ENCODE results near the gene SHKBP1. TPM values are rescaled to one million over a fixed set of nuclear protein-coding genes. Genes with fewer than 3 reads are reported as not detected.
"Not testable (repeated sequence)": the region's sequence is repeated elsewhere in the genome, so short reads cannot be mapped to it uniquely, and the experiment has no call there.

Gene SHKBP1
- total RNA-seq, 1 experiment from 2014 or later = 25.7 TPM

DNA sequence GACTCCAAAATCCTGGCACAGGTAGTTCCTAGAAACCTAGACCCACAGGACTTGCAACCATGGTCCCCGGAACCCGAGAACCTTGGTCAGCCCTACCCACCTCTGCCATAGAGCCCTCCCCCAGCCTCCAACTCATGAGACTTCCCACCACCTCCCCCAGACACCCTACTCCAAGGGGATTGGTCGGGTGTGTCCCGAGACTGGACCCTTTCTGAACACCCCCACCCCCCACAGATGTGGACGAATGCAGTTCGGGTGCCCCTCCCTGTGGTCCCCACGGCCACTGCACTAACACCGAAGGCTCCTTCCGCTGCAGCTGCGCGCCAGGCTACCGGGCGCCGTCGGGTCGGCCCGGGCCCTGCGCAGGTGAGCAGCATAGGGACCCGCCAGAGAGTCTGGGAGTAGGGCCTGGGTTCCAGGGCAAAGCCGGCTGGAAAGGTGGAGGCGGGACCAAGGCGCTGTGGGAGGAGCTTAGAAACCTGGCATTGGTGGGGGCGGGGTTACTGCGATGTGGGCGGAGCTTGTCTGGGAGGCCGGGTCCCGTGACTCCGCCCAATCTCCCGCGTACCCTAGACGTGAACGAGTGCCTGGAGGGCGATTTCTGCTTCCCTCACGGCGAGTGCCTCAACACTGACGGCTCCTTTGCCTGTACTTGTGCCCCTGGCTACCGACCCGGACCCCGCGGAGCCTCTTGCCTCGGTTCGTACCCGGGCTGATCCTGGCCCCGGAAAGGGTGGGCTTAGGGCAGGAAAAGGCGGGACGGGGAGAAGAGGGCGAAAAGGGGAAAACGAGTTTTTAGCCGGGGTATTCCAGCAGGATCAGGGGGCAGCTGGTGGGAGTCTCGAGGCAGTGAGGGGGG, 36.4 kb downstream of the SHKBP1 start:
- no peak for DNase-seq (ENCODE audit: extremely low read depth, low read depth)

DNA sequence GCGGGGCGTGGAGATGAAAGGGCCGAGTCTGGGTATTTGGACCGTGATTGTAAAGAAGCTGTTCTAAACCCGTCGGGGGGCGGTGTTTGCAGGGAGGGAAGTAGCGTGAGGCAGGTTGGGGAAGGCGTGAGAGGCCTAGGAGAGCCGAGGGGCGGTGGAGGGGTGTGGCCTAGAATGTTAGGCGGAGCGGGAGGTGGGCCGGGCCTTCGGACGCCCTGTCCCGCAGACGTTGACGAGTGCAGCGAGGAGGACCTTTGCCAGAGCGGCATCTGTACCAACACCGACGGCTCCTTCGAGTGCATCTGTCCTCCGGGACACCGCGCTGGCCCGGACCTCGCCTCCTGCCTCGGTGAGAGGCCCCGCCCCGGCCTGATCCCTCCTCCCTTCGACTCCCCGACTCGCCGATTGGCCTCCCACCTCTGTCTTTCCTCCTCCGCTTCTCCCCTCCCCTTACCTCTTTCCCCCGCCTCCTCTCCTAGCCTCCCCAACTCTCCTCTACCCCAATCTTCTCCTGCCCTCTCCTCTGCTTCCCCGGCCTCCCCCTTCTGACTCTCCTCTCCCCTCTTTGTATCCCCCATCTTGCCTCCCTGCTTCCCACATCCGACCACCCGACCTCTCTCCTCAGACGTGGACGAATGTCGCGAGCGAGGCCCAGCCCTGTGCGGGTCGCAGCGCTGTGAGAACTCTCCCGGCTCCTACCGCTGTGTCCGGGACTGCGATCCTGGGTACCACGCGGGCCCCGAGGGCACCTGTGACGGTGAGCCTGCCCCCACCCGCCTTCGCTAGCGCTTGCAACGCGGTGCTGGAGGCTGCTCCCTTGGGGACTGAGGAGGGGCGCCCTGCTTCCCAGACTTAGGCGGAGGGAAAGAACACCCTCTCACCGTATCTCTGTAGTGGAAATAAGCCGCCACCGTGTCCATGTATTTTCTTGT, 37.3 kb downstream of the SHKBP1 start:
- DNase-seq (ENCODE audit: extremely low read depth, low read depth) = no peak

DNA sequence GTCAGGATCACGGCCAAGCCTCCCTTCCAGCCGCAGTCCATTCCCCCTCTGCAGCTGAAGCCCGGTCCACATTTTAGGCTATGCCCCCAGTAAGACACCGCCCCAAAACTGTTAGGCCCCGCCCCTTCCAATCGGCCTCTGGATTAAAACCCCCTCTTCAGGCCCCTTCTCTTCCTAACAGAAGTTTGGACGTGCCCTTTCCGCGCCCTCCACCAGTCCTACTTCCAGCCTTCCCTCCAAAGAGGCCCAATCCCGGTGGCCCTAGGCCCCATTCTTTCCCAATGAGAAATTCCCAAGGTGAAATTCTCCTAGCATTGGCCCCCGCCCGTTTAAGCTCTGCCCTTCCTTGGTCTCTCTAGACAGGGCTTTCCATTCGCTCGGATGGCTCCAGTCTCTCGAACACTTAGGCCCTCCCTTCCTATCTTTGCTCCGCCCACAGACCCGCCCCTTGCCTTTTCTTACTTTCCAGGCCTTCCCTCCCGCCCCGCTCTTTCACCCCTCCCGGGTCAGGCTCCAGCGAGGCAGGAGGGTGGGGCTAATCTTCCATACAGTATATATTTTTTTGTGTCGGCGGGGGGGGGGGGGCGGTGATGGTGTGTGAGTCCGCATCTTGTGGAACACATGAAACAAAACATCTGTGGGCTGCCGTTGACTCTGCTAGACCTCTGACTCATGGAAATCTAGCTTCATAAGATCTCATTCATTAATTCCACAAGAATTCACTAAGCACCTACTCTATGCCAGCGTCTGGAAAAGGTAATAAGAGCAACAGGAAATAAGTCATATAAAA, 38.1 kb downstream of the SHKBP1 start:
- DNase-seq (ENCODE audit: extremely low read depth, low read depth) = no peak

DNA sequence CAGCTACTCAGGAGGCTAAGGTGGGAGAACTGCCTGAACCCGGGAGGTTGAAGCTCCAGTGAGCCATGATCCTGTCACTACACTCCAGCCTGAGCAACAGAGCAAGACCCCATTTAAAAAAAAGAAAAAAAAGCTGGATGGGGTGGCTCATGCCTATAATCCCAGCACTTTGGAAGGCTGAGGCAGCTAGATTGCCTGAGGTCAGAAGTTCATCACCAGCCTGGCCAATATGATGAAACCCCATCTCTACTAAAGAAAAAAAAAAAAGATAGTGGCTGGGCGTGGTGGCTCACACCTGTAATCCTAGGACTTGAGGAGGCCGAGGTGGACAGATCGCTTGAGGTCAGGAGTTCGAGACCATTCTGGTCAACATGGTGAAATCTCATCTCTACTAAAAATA, 39.5 kb downstream of the SHKBP1 start:
- no peak for DNase-seq (ENCODE audit: extremely low read depth, low read depth)

DNA sequence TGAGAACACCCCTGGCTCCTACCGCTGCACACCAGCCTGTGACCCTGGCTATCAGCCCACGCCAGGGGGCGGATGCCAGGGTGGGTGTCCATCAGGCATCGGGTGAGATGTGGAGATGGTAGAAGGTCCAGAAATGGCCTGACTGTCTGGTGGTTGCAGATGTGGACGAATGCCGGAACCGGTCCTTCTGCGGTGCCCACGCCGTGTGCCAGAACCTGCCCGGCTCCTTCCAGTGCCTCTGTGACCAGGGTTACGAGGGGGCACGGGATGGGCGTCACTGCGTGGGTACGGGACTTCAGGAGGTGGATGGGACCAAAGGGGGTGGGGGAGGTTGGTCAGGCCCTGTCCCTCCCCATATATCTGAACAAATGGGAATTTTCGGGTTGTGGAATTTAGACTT, 40.3 kb downstream of the SHKBP1 start:
- DNase-seq (ENCODE audit: extremely low read depth, low read depth) = no peak

DNA sequence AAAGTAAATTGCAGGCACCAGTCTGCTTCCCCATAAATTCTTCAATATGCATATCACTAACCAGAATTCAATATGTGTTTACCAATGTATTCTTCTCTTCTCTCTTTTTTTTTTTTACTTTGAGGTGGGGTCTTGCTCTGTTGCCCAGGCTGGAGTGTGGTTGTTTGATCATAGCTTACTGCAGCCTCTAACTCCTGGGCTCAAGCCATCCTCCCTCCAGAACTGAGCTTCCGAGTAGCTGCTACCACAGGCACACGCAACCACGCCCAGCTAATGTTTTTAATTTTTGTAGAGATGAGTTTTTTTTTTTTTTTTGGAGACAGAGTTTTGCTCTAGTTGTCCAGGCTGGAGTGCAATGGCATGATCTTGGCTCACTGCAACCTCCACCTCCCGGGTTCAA, 41.3 kb downstream of the SHKBP1 start:
- DNase-seq (ENCODE audit: extremely low read depth, low read depth) = no peak

DNA sequence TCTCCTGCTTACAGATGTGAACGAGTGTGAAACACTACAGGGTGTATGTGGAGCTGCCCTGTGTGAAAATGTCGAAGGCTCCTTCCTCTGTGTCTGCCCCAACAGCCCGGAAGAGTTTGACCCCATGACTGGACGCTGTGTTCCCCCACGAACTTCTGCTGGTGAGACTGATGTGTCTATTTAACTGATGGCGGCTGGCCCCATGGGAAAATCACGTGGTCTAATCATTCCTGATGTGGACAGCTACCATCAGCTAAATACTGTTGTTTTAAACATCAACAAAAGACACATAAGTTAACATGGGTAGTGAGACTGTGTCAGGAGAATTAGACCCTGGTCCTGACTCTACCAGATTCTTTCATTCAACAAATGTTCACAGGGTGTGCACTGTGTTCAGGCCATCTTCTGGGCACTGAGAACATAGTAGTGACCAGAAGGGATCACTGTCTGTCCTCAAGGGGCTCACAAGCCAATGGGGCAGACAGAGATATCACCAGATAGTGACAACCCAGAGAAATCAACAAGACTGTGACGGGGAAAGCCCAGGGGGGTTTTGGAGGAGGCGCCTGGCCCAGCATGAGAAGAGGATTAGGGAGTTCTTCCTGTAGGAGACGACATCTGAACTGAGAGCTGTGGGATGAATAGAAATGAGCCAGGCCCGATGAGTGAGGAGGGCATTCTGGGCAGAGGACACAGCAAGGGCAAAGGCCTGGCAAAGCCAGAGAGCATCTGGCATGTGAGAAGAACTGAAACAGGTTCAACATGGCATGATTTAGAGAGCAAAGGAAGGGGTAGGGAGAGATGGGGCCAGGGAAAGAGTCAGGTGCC, 42.9 kb downstream of the SHKBP1 start:
- DNase-seq (ENCODE audit: extremely low read depth, low read depth) = no peak

DNA sequence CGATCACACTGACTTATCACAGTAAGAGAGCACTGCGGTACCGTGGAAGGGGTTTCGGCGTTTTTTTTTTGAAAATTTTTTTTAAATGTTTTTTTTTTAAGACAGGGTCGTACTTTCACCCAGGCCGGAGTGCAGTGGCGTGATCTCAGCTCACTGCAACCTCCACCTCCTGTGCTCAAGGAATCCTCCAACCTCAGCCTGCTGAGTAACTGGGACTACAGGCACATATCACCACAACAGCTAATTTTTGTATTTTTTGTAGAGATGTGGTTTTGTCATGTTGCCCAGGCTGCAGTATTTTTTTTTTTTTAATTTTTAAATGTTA, 43.5 kb downstream of the SHKBP1 start:
- no peak for DNase-seq (ENCODE audit: extremely low read depth, low read depth)

DNA sequence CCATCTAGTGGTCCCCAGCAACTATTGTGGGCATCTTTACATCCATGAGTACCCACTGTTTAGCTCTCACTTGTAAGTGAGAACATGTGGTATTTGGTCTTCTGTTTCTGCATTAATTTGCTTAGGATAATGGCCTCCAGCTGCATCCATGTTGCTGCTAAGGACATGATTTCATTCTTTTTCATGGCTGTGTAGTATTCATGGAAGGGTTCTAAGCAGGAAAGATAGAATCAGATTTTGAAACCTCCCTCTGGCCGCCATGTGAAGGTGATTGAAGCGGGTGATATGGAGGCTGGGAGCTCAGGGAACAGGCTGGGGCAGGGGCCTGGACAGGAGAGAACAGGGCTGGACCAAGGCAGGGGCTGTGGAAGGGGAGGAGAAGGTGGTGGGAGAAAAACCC, 44.6 kb downstream of the SHKBP1 start:
- DNase-seq (ENCODE audit: extremely low read depth, low read depth) = no peak

DNA sequence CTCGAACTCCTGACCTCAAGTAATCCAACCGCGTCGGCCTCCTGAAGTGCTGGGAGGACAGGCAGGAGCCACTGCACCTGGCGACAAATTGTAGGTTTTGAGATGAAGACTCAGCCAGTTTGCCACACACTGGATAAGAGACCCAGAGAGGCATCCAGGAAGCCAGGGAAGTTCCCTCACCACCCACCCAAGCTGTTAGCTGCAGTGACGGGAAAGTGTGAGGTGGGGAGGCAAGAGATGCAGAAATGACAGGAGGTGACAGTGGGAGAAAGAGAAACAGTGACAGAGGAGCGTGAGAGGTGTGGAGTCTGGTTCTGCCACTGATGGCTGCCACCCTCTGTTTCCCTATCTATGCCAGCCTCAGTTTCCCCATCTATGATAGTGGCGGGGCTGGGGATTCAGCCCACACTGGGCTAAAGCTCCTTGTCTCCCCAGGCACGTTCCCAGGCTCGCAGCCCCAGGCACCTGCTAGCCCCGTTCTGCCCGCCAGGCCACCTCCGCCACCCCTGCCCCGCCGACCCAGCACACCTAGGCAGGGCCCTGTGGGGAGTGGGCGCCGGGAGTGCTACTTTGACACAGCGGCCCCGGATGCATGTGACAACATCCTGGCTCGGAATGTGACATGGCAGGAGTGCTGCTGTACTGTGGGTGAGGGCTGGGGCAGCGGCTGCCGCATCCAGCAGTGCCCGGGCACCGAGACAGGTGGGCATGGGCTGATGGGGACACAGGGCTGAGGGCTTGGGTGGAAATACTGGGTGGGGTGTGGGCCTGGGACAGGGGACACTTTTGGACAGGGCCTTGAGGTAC, 45.5 kb downstream of the SHKBP1 start:
- DNase-seq (ENCODE audit: extremely low read depth, low read depth) = no peak

DNA sequence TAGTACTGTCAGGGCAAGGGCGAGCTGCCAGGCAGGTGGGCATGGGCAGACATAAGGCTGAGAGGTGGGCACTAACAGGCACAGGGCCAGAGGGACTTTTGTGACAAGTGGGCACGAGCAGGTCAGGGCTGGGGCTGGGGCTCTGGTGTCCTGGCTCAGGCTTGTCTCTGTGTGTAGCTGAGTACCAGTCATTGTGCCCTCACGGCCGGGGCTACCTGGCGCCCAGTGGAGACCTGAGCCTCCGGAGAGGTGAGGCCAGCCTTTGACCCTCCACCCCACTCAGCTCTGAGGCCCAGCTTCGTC, 46.1 kb downstream of the SHKBP1 start:
- no peak for DNase-seq (ENCODE audit: extremely low read depth, low read depth)

DNA sequence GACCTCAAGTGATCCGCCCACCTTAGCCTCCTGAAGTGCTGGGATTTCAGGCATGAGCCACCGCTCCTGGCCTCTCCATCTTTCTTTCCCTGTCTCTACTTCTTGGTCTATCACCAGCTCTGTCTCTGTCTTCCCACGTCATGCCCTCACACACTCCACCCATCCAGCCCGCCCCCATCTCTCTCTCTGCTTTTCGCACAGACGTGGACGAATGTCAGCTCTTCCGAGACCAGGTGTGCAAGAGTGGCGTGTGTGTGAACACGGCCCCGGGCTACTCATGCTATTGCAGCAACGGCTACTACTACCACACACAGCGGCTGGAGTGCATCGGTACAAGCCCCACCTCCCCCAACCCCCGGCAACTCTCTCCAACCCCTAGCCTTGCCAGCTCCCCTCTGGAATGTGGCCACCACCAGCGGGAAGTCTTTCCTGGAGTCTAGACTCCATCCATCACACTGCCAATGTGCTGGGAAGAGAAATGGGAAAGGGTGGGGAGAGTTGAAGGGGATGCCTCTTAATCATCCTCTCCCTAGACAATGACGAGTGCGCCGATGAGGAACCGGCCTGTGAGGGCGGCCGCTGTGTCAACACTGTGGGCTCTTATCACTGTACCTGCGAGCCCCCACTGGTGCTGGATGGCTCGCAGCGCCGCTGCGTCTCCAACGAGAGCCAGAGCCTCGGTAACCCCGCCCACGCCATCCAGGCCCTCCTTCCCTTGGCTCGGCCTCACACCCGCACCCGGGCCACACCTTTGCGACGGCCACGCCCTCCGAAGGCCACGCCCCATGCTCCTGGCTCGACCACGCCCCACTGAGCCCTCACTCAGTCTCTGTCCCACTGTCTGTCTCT, 47.0 kb downstream of the SHKBP1 start:
- peak; percentile 74 for DNase-seq (ENCODE audit: extremely low read depth, low read depth)

DNA sequence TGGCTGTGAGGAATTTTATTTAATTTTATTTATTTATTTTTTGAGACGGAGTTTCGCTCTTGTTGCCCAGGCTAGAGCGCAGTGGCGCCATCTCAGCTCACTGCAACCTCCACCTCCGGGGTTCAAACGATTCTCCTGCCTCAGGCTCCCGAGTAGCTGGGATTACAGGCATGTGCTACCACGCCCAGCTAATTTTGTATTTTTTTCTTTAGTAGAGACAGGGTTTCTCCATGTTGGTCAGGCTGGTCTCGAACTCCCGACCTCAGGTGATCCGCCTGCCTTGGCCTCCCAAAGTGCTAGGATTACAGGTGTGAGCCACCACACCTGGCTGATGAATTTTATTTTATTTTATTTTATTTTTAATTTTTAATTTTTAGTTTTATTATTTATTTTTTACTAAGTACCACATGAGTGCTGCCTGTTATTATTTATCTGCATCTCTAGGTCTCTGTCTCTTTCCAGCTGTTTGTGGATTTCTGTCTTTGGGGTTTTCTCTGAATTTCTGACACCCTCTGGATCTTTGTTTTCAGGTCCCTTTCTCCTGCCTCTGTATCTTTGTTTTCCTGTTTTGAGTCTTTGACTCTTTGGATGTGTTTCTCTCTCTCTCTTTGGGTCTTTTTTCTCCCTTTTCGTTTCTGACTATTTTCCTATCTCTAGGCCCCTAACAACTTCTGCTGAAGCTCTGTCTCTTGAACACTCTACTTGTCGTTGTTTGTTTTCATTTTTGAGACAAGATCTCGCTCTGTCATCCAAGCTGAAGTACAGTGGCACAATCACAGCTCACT, 47.9 kb downstream of the SHKBP1 start:
- not testable (repeated sequence) for DNase-seq (ENCODE audit: extremely low read depth, low read depth)

DNA sequence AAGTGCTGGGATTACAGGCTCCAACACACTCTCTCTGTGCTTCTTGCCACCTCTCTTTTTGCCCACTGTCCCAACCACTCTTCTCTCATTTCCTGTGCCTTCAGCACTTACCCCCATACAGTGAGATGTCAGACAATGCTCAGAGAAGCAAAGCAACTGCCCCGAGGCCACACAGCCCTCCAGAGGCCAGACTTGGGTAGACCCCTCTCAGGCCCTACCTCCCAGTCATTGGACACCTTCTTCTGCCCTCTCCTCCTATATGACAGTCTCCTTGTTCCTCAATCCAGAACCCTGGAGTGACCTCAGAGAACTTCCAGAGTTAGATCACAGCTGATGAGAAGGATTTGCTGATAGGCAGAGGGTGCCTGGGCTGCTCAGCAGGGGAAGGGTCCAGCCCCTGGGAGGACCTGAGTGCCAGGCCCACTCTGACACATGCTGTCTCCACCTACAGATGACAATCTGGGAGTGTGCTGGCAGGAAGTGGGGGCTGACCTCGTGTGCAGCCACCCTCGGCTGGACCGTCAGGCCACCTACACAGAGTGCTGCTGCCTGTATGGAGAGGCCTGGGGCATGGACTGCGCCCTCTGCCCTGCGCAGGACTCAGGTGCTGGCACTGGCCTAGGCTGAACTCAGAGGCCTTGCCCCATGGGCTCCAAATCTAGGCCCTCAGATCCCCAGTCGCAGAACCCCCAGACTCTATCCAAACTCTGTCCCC, 48.9 kb downstream of the SHKBP1 start:
- DNase-seq (ENCODE audit: extremely low read depth, low read depth) = no peak

DNA sequence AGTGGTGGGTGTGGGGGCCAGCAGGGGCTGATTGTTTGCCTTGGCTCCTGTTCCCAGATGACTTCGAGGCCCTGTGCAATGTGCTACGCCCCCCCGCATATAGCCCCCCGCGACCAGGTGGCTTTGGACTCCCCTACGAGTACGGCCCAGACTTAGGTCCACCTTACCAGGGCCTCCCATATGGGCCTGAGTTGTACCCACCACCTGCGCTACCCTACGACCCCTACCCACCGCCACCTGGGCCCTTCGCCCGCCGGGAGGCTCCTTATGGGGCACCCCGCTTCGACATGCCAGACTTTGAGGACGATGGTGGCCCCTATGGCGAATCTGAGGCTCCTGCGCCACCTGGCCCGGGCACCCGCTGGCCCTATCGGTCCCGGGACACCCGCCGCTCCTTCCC, 50.2 kb downstream of the SHKBP1 start:
- DNase-seq (ENCODE audit: extremely low read depth, low read depth) = no peak

DNA sequence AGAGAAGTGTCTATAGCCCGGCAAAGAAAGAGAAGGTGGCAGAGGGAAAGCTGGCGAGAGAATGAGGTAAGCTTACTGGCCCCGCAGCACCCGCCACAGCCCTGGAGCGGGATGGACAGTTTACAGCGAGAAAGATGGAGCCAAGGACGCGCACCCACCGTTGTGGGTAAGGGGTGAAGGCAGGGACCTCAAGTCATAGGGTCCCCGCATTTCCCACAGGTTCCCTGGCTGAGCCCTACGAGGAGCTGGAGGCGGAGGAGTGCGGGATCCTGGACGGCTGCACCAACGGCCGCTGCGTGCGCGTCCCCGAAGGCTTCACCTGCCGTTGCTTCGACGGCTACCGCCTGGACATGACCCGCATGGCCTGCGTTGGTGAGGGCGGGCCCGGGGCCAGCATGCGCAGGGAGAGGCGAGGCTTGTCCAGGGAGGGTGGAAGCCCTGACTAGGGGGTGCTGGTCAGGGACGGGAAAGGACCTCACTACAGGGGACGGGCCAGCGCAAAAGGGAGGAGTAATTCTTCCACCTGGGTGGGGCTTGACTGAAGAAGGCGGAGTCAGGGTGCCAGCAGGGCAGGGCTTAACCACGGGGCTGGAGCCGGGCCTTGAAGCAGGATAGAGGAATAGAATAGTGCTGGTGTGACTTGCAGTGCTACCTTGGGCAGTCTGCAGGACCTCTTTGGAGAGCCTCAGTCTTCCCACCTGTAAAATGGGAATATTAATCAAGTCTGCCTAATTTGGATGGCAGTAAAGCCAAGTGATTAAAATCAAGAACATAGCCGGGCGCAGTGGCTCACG, 51.0 kb downstream of the SHKBP1 start:
- no peak for DNase-seq (ENCODE audit: extremely low read depth, low read depth)
